IPS DF 19.7 (cell line): ENCODE results near the gene PAPPA.

Source experiments
- DNase-seq: peaks from one replicate; pipeline ENCODE4 v3.0.0-alpha.2; 2013; ENCODE audit warnings: low read depth, low spot score

The PAPPA gene

GRCh38 chr9:116151966-116152381 lies 1.6 kb upstream of the PAPPA start:
- no peak for DNase-seq

DNA sequence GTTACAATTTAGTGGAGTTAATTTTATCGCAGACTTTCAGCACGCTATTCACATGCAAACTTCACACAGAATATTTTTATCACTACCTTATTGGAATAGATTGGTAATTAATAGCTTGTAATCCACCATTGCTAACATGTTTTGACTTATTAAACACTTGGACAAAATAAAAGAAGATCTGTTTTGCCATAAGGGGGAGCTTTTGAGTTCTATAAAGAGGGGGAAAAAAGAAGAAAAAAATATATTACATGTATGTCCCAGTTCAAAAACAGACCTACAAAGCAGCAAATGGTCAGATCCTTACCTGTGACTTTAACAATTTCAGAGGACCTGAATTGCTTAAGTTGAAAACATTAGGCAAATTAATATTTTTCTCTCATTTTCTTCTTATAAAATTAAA lies 1.2 kb upstream of the PAPPA start:
- no peak for DNase-seq

DNA sequence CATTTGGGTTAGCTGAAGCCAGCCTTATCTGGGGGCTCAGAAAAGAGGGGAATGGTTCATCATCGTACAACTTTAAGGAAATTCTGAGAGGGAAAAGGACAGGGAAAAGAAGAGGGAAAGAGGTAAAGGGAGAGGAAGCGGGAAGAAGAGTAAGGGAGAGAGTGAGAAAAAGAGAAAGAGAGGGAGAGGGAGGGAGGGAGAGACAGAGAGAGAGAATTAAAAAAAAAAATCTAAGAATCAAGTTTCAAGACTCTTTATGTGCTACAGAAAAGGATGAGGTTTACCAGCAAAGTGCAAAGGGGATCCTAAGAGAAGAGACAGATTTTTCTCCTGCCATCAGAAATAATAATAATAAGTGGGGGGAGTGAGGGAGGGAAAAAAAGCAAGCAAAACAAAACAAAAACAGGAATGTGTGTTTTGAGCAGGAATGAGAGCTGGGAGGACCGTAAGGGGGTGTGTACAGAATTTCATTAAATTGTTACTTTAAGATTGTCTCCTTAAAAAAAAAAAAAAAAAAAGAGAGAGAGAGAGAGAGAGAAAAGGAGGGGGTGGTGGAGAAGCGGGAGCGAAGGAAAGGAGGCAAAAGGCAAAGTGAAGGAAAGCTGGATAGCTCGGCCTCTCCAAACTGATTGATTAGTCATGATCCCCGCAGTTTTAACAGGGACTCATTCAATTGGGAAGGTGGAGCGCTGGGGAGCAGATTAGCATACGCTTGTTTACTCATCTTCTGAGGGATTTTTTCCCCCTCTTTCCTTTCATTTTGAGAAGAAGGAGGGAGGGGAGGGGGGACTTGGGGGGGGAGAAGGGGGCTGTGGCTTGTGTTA lies 438 bp upstream of the PAPPA start:
- DNase-seq = no peak

GRCh38 chr9:116154334-116154975 lies 864 bp downstream of the PAPPA start:
- DNase-seq = no peak

GRCh38 chr9:116154976-116155697 lies 1.5 kb downstream of the PAPPA start:
- no peak for DNase-seq

DNA sequence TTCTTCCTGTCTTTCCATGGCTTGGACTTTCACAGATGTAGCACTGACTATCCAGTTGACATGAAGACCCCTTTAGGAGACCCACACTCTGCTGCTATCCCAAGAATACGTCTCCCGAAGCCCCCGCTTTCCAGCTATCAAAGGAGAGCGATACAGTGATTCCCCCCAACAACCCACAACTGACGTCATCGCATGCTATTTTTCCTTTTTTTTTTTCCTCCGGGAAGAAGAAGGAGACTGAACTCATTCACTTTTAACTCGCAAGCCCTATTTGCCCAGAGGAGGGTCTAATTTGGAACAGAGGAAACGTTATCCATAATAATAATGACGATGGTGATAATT lies 2.1 kb downstream of the PAPPA start:
- no peak for DNase-seq

- no peak for DNase-seq
Observed at GRCh38 chr9:116156621-116157314, 3.2 kb downstream of the PAPPA start.

DNA sequence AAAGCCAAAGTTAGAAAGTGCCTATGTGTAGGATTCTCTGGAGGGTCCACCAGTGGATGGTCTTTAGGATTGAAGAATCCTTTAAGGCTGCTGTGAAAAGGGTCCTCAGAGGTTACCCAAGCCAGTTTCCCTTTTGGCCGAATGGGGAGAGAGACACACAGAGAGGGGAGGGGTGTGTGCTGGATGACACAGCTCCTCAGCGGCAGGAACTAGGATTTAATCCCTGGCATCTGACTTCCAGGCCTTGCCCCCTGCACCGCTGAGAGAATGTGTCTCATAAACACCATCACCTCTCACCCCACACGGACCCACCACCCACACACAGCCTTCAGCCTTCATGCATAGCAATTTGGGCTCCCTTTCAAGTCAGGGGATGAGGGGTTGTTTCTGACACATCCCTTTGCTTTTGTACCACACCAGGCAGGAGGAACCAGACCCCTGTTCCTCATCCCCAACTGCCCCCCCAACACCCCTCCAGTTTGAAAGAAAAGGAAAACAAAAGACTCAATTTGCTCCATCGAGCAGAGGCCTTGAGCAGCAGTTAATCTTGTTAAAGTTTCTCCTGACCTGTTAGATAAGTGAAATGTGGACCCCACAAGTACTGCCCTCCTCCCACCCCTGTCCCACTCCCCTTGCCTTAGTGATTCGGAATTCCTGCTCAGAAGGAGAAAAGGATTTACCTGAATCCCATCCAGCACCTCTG lies 4.0 kb downstream of the PAPPA start:
- DNase-seq = no peak

DNA sequence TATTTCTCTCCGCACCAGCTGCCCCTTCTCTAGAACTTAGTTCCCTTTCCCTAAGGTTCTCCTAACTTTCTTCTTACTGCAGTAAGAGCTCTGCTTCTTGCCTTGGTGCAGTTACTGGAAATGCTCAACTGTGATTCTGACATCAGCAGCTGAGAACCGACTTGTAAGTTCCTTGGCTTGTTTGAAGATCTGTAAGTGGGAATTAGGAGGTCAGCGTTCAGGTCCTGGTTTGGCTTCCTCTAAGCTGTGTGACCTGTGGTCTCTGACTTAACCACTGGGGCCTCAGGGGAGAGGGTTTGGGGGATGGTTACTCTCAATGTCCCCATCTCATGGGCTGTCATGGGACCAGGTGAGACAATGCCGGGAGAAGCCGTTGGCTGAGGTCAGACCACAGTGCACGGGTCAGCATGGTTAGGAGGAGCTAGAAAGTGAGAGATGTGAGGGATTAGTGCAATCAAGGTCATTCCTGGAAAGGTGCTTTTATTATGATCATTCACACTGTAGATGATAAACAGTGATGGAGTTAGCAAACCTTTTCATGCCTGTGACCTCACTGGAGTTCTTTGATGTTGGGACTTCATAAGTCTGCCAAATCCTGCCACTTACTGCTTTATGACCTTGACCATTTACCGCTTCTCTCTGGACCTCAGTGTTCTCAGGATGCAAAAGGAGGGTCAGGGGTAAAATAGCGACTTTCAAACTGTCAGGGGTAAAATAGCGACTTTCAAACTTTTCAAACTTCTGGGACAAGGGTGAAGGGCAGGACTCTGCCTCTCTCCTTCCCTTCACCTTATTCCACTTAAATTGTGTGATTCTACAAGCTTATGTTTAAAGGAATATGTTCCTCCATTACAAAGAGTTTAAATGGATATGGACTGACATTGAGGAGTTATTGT lies 7.3 kb downstream of the PAPPA start:
- no peak for DNase-seq

GRCh38 chr9:116162241-116162781 lies 8.7 kb downstream of the PAPPA start:
- no peak for DNase-seq

DNA sequence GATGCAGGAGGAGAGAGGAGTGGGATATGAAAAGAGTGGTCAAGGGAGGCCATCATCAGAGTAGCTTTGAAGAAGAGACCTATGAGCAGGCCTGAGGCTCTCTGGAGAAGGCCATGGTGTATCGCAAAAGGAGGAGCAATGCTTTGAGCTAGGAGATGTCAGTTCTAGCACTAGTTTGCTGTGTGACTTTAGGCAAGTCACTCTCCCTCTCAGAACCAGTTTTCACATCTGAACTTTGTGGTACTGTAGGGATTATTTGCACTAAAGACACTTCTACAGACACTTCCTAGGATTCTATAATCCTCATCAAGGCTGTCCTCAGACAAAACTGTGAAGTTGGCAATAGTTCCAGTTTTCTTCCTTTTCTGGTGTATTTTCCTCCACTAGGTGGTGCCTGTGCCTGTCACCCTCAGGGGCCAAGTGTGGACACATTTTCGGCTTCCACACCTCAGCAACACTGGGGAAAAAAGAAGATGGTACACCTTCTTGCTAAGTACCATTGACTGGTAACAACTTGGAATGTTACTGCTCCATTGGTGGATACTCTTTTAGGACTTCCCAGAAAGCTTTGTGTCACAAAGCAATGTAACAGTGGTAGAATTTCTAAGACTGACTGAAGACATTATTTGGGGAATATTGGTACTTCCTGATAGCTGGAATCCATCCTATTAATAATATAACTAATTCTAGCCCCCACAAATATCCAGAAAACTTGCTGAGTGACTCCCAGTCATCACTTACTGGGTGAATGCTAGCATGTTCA lies 9.9 kb downstream of the PAPPA start:
- DNase-seq = no peak

DNA sequence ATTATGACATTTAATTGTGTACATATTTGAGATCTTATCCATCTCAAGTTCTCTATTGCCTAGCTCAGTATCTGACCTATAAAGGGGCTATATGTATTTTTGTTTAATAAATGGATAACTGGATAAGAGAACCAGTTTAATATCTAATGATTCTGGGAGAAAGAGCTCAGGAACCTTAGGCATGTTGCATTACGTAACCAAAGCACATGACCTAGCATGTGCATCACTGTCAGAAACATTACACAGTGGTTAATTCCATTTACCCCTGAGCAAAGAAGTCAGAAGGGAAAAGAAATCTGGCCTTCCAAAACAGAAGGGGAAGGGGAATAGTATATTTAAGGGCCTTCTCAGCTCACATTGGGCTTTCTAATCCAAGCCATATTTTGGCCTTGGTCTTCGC lies 12.3 kb downstream of the PAPPA start:
- DNase-seq = no peak

GRCh38 chr9:116166713-116167112 lies 13.1 kb downstream of the PAPPA start:
- DNase-seq = no peak

DNA sequence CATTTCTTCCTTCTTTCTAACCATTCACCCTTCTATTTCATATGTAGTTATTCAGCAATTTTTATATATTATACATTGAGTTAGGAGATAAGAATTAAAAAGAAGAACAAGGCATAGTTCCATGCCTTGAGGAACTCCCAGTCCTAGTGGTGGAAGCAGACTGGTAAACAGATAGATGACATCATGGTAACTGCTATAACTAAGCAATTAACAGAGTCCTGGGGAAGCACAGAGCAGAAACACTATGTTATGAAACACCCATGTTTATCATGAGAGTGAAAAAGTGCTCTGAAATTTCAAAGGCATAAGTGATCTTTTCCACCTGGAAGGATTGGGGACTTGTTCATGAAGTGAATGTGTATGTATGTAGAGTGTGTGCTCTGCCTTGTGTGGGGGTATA lies 14.6 kb downstream of the PAPPA start:
- DNase-seq = no peak

DNA sequence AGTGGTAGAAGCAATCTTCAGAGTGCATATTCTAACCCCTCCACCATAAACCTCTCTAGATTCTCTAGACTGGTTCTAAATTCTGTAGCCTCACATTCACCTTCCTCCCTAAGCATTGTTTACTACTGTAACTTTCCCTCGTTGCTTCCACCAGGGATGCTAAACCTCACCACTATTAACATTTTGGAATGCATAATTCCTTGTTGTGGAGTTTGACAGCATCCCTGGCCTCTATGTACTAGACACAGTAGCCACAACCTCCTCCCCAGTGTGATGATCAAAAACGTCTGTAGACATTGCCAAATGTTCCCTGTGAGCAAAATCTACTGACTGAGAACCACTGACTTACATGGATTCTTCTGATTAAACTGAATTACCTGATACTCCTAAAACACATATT lies 18.6 kb downstream of the PAPPA start:
- DNase-seq = no peak

DNA sequence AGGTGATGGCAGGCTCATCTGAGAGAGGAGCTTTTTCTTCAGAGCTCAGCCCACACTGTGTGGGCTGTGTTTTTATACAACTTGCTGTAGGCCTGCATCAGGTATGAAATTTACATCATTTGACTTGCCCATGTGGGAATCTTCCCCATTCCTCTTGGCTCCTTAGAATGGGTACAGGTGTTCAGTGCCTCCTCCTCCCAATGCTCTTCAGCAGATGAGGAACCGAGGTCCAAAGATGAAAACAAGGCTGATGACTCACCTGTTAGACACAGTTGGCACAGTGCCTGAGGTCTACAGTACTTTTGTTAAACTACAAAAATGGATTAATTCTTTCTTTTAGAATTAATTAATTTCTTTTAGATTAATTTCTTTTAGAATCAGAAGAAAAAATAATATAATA lies 20.8 kb downstream of the PAPPA start:
- DNase-seq = no peak

DNA sequence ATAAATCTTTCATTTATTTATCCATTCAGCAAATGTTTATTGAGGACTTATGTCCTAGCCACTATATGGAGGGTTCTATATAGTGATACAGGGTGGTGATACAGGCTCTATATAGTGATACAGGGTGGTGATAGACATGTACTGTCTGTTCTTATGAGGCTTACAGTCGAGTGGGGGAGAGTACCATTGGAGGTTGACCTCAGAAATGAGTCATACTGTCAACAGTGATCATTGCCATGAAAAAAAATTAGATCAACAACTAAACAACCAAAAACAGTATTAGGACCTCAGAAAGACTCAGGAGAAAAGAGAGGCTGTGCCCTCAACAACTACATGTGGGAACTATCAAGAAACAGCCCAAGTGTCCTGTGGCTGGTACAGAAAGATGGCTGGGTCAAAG lies 22.0 kb downstream of the PAPPA start:
- no peak for DNase-seq

GRCh38 chr9:116178481-116179211 lies 25.1 kb downstream of the PAPPA start:
- DNase-seq = no peak

- DNase-seq = no peak
Observed at GRCh38 chr9:116179568-116179967, 26.0 kb downstream of the PAPPA start.
